Amygdala (tissue), 56 donors: ENCODE measurements around the gene BCL2L13.

Experiments
- DNase-seq, 56 donors: peaks; one replicate each; lab custom pipeline; 2025; lab: John Stamatoyannopoulos, UW

The BCL2L13 gene, protein sequence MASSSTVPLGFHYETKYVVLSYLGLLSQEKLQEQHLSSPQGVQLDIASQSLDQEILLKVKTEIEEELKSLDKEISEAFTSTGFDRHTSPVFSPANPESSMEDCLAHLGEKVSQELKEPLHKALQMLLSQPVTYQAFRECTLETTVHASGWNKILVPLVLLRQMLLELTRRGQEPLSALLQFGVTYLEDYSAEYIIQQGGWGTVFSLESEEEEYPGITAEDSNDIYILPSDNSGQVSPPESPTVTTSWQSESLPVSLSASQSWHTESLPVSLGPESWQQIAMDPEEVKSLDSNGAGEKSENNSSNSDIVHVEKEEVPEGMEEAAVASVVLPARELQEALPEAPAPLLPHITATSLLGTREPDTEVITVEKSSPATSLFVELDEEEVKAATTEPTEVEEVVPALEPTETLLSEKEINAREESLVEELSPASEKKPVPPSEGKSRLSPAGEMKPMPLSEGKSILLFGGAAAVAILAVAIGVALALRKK

DNA sequence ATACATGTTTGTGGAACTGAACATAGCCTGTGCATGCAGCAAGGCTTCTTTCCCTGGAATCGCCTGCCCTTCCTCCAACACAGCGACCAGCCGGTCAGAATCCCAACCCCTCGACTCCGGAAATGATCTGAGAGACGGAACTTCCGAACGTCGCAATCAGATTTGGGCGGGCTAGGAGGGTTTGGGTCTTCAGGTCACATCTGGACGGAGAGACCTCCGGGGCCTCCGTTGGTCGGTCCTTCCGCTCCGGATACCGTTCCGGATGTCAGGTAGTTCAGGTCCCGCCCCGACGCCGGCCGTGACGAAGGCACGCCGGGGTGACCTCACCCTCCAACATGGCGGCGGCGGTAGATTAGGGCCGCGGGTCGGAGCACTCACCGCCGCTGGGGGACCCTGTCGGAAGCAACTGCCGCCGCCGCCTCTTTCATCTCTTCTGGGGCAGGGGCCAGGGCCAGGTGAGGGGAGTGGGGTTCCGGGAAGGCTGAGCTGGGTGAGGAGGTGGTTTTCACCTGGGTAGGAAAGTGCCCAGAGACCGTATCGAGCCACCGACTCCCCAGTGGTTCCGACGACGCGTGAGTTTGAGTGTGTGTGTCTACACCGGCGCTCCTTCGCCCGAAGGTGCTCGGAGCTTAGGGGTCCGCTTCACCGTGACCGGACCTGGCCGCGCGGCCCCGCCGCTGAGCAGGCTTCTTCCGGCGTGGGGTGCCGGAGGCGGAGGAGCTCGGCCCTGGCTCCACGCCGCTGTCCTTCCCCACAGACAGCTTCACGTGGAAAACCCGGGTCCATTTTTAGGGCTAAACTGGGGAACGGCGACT lies at the start of gene BCL2L13:
TSS of gene BCL2L13 (plus strand) at position 326 of the 815 bp plus-strand sequence. CDS start 16,955 bp downstream, outside the sequence.
- DNase-seq, result peak; percentile 29 to 93 (median 79)

- no peak for DNase-seq
Observed at GRCh38 chr22:17589810-17590375, 48.7 kb upstream of the BCL2L13 start.

- DNase-seq, result no peak
Observed at GRCh38 chr22:17590586-17590985, 48.0 kb upstream of the BCL2L13 start.

DNA sequence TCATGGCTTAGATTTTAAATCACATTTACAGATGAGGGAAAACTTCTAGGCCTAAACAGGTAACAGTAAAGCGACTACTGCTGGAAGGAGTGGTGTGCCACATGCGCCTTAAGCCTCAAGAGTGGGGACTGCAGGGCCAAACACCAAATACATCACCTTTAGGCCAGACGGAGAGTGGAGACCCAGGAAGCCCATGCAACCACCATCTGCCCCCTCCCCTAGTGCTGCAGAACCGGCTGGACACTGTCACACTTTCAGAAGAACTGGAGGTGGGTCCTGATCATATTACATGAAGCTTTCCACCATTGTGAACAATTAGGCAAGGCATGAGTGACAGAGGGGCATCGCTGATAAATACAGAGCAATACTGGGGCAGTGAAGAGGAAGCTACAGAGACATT lies 46.4 kb upstream of the BCL2L13 start:
- DNase-seq, result no peak

- no peak for DNase-seq
Observed at GRCh38 chr22:17596226-17596625, 42.3 kb upstream of the BCL2L13 start.

GRCh38 chr22:17597217-17597616 lies 41.3 kb upstream of the BCL2L13 start:
- no peak for DNase-seq

DNA sequence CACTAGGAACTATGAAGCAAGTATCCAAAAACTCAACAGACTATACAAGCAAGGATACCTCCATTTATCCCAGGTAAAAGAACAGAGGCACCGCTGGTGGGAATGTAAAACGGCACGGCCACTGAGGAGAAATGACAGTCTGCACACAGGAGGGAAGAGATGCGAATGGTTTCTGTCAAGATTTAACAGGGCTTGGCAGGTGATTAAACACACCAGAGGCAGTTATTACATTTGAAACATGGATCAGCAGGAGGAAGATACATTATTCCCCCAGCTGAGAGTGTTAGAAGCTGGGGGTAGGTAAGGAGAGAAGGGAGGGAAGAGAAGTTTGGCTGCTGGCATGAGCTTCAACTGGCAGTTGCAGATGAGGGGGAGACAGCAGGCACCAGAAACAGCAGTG lies 40.2 kb upstream of the BCL2L13 start:
- DNase-seq, result no peak

DNA sequence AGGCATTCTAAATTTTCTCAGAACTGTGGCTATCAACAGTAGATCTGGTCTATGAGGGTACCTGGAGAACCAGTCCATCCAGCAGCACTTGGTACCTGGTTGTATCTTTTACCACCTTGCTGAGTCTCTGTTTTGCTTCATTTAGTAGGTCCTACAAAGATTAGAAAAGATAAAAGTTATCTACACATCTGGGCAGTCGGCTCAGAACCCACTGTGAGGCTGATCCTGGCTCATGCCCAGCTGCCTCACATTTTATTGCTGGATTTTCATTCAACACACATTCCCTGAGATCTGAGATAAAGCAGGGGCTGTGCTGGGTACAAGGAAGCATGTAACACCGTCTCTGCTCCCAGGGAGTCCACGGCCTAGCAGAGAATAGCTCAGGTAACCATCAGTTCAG lies 37.5 kb upstream of the BCL2L13 start:
- DNase-seq, result no peak

DNA sequence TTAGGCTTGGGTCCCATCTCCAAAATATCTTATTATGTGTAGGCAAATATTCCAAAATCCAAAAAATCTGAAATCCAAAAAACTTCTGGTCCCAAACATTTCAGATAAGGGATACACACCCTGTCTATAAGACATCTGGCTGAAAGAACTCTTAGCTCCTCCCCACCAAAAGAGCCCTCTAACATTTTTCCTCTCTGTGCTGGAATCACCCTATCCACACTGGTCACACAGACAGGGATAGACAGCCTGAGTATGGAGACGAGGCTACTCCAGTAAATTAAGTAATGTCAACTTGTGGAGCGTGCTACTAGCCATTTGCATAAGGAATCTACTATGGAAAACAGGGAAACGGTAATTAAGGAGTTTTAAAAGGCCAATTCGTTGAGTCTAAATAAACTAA lies 34.9 kb upstream of the BCL2L13 start:
- no peak for DNase-seq

DNA sequence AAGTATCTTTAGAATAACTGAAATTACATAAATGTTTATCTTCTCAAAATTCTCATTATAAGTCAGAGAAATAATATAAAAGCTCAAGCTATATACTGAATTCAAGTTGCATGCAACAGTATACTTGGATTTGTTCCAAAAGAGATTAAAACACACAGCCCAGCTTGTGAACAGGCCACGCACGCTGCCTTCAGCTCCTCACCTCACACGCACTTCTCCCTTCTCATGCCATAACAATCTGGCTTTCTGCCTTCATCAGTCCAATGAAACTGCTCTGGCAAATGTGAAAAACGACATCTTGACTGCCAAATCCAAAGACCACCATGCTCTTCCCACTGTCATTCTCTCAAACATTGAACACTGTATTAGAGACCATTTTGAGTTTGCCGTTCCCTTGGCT lies 32.1 kb upstream of the BCL2L13 start:
- no peak for DNase-seq

DNA sequence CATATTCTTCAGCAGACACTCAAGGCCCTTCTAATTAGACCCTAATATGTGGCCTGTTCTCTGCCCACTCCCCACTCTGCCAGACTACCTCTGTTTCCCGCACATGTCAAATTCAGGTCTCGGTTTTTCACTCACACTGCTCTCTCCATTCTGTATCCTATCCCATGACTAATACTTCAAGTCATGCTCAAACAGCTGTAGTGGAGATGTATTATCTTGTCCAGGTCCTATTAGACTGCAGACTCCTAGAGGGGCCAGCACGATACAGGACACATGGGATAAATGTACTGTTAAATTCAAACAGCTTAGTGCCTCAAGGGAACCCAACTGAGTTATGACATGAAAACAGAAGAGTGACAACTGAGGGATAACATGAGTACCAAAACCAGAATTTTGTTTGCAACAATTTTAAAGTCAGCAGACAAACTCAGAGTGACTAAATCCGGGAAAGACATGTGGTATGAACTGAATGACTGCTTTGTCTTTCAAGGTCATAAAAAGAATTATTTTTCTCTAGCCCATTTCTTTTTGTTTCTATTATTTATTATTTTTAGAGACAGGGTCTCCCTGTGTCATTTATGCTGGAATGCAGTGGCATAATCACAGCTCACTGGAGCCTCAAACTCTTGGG lies 30.6 kb upstream of the BCL2L13 start:
- no peak for DNase-seq

DNA sequence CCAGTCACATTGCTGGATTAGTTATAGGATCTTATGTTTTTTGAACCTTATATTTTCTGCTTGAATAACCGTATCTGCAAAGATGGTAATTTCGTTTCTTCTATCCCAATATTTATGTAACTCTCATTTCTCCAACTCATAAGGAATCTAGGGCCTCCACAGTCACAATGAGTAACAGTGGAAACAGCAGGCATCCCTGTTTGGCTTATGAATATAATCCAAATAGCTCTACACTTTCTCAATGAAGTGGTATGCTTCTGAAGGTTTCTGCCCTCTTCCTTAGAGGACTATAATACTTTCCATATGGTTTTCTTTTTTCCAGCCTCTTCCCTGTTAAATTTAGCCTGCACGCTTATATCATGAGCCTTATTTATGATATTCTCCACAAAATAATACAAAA lies 26.5 kb upstream of the BCL2L13 start:
- DNase-seq, result no peak

DNA sequence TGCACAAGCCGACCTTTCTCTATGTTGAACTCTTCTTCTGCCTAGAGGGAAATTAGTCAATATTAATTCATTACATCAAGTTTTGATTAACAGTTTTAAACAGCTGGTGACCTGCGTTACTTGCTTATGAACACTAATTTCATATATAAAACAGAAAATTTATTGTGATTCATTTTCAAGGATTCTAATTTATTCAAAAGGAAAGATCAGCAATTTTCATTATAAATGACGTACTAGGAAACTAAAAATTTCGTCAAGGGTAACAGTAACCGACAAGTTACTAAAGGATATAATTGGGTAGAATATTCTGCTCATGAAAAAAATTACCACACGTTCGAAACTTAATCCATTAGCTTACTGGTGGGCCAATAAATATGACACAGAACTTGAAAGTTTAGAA lies 25.3 kb upstream of the BCL2L13 start:
- DNase-seq, result no peak

GRCh38 chr22:17627961-17628405 lies 10.6 kb upstream of the BCL2L13 start:
- peak in 1 of 56 donors; percentile 27 for DNase-seq

GRCh38 chr22:17628406-17629172 lies 10.0 kb upstream of the BCL2L13 start, which contains the start of gene ATP6V1E1:
Gene ATP6V1E1 (minus strand): TSS chr22:17628749. CDS start chr22:17628635, 114 bp downstream.
- peak; percentile 56 to 98 (median 93) for DNase-seq

GRCh38 chr22:17629173-17629489 lies 9.4 kb upstream of the BCL2L13 start:
- DNase-seq, result no peak

- DNase-seq, result no peak
Observed at GRCh38 chr22:17629641-17630040, 8.9 kb upstream of the BCL2L13 start.

DNA sequence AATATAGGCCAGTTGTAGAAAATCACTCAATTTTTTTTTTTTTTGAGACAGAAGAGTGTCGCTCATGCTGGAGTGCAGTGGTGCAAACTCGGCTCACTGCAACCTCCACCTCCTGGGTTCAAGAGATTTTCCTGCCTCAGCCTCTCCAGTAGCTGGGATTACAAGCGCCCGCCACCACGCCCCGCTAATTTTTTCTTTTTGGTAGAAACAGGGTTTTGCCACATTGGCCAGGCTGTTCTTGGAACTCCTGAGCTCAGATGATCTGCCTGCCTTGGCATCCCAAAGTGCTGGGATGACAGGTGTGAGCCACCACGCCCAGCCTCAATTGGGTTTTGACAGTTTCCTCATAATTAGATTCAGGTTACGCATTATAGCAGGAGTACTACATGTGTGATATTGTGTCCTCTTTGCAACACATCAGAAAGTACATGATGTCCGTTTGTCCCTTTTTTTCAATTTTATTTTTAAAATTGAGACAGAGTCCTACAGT lies 7.4 kb upstream of the BCL2L13 start:
- DNase-seq, result no peak

DNA sequence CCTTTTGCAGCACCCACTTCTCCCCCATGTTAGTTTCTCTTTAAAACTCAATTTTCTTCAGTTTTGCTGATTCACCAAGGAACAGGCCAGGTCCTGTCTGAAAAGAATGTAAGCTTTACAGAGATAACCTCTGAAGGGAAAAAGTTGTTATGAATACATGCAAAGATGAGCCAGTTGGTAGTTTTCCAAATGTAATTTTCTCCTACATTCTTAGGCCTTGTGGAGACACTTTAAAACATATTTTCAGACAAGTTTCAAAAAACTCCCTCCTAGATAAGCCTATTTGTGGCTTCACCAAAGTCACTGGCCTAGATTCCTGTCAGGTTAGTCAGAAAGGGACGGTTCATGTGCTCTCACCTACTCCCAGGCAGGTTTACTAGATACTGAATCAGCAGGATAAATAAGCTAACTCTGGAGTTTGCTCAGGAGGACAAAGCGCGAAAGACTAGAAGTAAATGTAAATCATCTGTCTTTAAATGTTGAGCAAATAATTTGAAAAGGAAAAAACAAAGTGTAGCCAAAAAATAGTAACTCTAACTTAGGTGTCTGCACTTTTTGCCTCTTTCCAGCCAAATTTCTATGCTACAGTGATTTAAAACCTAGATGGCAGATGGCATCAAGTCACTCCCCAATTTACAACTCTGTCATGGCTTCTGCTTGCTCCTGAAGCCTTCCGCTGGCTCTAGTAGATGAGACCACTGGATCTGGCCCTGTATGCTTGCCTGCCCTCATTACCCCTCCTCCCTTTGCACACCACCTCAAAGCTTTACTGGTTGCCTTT lies 5.2 kb upstream of the BCL2L13 start:
- no peak for DNase-seq
